GM21528 (cell line): ENCODE measurements around the gene MCF2L2.

ENCODE experiments used
- ATAC-seq: cut with Tn5 transposase; IDR thresholded peaks from one replicate; pipeline ENCODE4 v1.9.1; 2021; ENCODE audit warnings: mild to moderate bottlenecking, moderate library complexity; ENCODE audit not compliant: unreplicated experiment, low FRiP score

MCF2L2 gene

DNA sequence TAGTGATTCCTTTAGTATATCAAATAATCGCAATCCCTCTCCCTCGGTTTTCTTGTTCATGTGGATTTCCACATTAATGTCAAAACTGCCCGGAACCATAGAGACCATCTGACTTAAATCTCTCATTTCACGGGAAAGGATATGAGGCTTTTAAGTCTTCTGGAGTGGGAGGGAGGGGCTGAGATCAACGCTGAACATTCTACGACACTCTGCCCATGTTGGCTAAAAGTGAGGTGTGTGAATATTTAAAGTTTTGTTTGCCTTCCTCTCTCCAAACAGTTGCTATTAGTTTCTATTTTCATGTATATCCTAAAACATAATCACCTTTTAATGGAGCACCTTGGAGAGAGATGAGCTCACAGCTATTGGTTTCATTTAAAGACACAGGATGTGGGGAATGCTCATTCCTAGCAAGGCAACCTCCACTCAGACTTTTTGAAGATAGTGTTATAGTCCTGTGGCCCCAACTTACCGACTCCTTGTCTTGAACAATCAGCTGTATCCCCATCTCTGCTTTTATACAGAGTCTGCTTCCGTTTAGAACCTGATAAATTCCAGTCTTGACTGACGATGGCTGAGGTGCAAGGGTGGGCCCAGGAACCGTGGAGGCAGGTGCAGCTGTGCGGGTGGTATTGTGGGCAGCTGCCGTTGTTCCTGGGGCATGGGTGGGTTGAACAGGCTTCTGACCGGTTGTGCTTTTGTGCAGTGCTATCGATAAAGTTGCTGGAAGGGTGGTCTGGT, 275.0 kb downstream of the MCF2L2 start:
- no peak for ATAC-seq

DNA sequence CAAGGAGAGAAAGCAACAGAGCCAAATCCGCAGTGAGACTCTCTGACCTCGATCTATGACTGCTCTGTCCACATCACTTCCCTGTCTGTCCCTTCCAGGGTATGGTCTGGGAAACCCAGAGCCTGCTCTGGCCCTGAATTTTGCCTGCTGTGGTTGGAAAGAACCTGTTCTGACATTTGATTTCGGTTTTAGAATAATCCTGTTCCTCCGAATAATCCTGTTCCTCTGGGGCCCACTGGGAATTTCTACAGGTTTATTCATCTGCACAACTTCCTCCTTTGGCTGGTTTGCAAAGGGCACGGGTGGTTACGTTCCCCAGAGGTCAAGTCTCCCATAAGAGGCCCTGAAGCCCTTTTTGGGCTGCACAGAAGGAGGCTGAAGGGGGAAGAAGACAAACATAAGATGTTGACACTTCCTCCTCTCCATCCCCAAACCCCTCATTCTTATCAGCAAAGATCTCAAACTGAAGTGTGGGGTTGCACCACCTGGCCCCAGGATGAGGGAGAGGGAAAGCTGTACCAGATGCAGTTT, 276.5 kb downstream of the MCF2L2 start:
- no peak for ATAC-seq

DNA sequence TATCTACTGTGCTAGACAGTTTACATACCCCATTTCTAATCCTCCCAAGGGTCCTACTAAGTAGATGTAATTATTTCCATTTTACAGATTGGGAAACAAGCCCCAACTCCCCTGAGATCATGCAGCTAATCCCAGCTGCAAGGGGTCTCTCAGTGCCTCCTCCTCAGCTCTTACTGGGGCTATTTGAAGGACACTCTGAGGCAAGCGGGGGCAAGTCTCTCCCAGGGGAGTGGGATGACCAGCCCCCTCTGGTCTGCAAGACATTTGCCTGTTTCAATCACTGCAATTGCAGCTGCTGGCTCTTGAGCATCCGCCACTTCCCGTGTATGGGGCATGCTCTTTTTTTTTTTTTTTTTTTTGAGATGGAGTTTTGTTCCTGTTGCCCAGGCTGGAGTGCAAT, 277.3 kb downstream of the MCF2L2 start:
- ATAC-seq = no peak

DNA sequence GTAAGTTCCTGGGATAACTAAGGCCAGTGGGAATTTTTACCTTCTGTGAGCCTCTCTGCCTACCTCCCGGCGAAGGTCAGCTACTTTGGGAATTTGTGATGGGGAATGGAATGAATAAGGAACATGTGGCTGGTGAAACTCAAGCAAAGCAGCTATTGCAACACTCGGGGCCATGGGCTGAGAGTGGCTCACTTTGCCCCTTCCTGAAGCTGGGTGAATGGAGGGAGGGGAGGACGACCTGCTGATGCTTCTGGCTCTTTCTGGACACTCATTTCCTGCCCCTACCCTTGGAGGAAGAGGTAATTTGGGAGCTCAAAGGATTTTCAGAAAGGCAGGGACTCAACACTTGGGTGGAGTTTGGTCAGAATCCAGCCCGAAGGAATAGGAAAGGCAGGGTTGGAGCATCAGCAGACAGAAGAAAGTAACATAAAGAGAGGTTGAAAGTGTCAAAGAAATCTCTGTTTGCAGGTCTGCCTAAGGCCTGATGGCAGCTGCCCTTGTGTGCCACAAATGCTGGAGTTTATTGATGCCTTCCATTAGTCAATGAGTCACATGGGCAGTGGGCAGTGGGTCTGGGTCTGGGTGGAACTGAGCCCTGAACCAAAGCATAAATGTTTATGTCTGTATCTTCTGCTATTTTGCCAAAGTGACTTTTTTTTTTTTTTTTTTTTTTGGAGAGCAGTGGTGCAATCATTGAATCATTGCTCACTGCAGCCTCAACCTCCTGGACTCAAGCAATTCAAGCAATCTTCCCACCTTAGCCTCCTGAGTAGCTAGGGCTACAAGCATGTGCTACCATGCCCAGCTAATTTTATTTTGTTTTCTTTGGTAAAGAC, 278.3 kb downstream of the MCF2L2 start:
- ATAC-seq = no peak

DNA sequence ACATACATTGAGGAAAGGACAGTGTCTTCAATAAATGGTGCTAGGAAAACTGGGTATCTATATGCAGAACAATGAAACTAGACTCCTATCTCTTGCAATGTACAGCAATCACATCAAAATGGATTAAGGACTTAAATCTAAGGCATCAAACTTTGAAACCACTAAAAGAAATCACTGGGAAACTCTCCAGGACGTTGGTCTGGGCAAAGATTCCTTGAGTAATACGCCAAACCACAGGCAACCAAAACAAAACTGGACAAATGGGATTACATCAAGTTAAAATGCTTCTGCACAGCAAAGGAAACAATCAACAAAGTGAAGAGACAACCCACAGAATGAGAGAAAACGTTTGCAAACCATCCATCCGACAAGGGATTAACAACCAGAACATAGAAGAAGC, 280.4 kb downstream of the MCF2L2 start:
- no peak for ATAC-seq

DNA sequence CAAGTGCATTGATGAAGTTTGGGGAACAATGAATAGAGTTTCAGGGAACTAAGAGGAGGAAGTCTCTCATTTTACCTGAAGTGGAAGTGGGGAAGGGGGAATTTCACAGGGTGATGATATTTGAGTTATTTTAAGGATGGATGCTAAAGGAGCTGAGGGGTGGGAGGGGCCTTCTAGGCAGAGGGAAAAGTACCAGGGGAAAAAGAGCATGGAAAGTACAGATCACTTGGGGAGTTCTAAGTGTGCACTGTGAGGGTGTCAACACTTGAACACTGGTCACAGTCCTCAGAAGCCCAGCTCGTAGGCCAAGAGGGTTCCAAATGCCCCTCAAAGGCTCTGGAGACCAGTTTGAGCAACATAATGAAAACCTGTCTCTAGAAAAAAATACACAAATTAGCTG, 284.1 kb downstream of the MCF2L2 start:
- no peak for ATAC-seq

DNA sequence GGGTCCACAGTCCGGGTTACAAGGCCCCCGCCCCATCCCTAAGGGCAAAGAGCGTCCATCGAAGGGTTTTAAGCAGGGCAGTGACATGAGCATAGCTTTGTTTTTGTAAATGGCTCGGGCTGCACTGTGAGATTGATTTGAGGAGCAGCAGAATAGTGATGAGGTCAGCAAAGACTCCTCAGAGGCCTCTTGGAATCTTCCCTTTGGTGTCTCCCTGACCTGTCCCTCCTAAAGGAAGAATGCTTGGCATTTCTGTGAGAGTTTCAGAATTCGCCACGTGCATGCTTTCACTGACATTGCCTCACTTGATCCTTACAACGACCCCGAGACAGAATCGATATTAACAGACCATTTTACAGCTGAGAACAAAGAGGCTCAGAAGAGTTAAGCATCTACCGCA, 286.2 kb downstream of the MCF2L2 start:
- ATAC-seq = no peak

DNA sequence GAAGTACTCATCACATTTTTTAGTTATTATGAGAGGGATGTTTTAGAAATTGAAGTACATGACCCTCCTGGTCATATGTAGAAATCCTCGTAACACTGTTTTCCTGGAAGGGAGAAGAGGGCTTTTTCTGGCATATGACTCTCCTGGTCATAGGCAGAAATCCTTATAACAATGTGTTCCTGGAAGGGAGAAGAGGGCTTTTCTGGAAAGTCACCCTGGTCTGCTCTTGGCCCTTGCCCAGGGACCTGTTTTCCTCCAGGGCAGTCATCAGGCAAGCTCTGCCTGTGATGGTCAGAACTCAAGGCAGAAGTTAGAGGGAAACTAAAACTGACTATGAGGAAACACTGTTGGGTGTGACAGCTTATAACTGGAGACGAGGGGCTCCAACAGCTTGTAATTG, 293.6 kb downstream of the MCF2L2 start:
- ATAC-seq = no peak

DNA sequence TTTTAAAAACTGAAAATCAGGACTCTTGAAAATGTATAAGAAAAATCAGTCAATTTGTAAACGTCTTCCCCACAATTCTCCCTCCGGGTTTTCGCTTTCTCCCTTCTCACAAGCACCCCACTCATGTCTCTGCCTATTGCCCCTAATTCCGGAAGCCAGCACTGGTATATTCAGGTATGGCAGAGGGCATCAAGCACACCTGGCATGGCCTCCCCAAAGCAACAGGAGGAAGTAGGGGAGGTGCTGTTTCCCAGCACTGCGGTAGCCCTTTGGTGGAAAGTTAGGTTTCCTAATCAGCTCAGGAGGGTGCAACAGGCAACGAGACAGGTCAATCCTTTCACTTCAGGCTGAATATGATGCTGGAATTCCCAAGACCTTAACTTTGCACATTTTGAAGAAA, 296.0 kb downstream of the MCF2L2 start:
- ATAC-seq = no peak

DNA sequence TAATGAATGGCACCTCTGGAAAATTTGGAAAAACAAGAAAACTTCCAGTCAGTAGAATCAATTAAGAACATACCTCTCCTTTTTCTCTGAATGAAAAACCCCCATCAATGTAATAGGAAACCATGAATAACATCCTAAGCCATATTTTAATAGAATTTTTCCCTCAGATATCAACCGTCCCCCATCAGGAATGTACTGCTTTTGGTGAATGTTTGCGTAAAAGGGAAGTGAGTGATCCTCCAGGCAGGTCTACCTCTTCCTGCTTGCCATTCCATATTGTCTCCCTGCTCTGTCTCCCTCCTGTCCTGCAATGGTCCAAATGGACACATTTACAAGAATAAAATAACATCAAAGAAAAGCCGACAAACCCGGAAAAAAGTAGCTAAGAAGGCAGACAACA, 296.7 kb downstream of the MCF2L2 start:
- no peak for ATAC-seq

DNA sequence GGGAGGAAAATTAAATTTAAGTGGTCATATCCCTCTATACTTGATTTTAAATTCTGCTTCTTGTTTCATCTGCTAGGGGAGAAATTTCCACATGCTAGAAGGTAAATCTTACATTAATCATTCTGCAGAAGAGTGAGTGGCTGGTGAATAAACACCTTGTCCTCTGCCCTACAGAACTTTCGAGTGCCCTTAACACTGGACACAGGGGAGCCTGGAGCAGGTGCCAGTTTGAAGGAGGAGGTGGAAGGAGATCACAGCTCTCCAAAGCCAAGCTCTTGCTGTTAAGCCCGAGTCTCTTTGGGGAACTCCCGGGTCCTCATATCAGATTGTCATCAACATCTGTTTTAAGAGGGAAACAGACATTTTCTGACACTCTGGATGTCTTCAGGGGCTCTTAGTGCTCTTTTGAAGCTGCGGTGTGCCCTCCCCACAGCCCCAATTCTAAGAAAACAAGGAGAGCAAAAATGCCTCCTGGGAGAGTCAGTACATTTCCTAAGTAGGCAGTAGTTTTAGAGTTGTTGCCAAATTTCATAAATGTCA, 297.2 kb downstream of the MCF2L2 start:
- no peak for ATAC-seq

DNA sequence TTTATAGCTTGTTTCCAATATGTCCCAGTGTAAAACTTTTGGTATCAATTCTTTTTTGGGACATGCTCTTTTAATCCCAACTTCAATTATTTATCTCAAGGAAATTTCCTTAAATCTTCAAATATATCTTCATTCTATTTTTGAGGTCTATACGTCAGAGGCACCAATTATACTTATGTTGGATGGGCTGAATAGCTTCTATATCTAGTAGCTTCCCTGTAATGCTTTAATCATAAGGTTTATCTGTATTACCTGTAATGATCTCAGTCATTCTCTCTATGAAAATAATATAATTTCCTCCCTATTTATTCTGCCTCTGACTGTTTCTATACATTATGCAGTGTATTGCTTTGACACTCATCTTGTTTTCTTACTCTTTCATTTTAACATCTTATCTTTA, 299.2 kb downstream of the MCF2L2 start:
- ATAC-seq = no peak

DNA sequence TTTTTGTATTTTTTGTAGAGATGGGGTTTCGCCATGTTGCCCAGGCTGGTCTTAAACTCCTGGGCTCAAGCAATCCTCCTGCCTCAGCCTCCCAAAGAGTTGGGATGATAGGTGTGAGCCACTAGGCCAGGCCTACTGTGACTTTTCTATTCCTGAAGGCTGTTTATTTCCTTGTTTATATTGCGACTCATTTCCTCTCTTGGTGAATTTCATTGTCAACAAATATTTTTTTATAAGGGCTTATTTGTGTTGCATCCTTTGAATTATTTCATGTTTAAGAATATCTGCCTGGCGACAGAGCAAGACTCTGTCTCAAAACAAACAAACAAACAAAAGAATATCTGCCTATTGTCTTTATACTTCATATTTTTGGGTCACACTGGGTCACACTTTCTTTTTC, 299.7 kb downstream of the MCF2L2 start:
- no peak for ATAC-seq
